Esophagus muscularis mucosa (tissue), 3 donors: ENCODE results near the gene NEUROG2.

Source experiments
- POLR2AphosphoS5 ChIP-seq, 2 donors: sonication (generic); formaldehyde crosslinking; IDR thresholded peaks; one replicate each; pipeline ENCODE4 v1.6.1; 2017; ENCODE audit warnings: antibody characterized with exemption in 2 of 2
- TF ChIP-seq, protein P1 (sequence below), 3 experiments: fragments of 200-600 bp in 2 of 3; fragments of 450-650 bp in 1 of 3; sonication (generic) in 2 of 3; IDR thresholded peaks; one replicate each; pipeline ENCODE4 v1.5.1; 2017 to 2019; ENCODE audit warnings: antibody characterized with exemption in 3 of 3, mild to moderate bottlenecking in 2 of 3, moderate library complexity in 1 of 3

DNA sequence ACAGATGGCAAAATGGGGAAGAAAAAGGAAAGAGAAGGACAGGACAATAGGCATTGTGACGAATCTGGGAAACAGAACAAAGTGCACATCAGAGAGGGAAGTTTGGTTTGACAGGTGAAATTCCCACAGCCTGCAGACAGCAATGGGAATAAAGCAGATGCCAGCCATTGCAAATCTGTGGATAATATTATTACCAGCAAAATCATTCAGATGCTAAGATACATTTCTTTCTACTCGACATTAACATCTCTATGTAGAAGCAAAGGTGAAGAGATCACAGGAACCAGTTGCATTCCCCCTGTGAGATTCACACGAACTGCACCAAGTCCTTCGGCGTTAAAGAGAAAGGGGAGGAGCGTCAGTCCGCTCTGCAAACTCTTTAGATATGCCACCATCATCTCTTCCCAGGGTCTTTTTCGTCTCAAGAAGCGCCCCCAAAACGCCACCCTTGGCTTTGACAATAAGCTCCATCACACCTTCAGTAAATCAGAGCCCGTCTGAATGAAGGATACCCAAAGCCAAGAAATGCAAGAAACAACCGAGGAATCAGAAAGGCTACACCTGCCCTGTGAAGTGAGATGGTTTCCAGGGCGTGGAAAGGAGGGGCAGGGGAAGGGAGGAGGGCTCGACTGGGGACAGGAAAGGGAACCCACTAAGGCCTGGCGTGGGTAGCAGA is 1.9 kb downstream of the NEUROG2 start:
- TF ChIP-seq, protein P1, sequence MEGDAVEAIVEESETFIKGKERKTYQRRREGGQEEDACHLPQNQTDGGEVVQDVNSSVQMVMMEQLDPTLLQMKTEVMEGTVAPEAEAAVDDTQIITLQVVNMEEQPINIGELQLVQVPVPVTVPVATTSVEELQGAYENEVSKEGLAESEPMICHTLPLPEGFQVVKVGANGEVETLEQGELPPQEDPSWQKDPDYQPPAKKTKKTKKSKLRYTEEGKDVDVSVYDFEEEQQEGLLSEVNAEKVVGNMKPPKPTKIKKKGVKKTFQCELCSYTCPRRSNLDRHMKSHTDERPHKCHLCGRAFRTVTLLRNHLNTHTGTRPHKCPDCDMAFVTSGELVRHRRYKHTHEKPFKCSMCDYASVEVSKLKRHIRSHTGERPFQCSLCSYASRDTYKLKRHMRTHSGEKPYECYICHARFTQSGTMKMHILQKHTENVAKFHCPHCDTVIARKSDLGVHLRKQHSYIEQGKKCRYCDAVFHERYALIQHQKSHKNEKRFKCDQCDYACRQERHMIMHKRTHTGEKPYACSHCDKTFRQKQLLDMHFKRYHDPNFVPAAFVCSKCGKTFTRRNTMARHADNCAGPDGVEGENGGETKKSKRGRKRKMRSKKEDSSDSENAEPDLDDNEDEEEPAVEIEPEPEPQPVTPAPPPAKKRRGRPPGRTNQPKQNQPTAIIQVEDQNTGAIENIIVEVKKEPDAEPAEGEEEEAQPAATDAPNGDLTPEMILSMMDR (IDR thresholded peaks at IDR 0.05) = no peak
- no peak for TF ChIP-seq POLR2AphosphoS5 (IDR thresholded peaks at IDR 0.05)
